ENCODE results near the gene GPR176.

Gene GPR176

GRCh38 chr15:39881790-39882189 is 38.3 kb downstream of the GPR176 start:
- no CpG with 5 or more reads among the region's 1 CpG for WGBS (ENCODE audit: insufficient coverage, insufficient read length)
- Histone ChIP-seq H3K27ac (ENCODE audit: low read length) (no peak overlapping the region), H3K27me3 (ENCODE audit: control insufficient read depth, insufficient read depth, low read length) (no peaks in the 10 kb centered on the region), H3K4me1 (ENCODE audit: control insufficient read depth, insufficient read depth, low read length) (peaks cover 8% of the 10 kb centered on the region; the same call in 1 of the 2 replicates), H3K4me3 (ENCODE audit: low read length) (no peak overlapping the region), H3K36me3 (ENCODE audit: control insufficient read depth, insufficient read depth, low read length) (peaks cover 4% of the 10 kb centered on the region; the same call in 1 of the 2 replicates), H3K9me3 (ENCODE audit: control insufficient read depth, insufficient read depth, low read length) (no peaks in the 10 kb centered on the region)
- no peak for DNase-seq (ENCODE audit: low read depth, low spot score)

GRCh38 chr15:39880718-39881387 is 39.2 kb downstream of the GPR176 start:
- no peak overlapping the region for H3K4me3 ChIP-seq (ENCODE audit: low read length)
- no peaks in the 10 kb centered on the region for H3K27me3 ChIP-seq (ENCODE audit: control insufficient read depth, insufficient read depth, low read length)
- H3K36me3 ChIP-seq (ENCODE audit: control insufficient read depth, insufficient read depth, low read length): peaks cover 4% of the 10 kb centered on the region; the same call in 1 of the 2 replicates
- no peak overlapping the region for H3K27ac ChIP-seq (ENCODE audit: low read length)
- peaks cover 6% of the 10 kb centered on the region; the same call in 1 of the 2 replicates for H3K4me1 ChIP-seq (ENCODE audit: control insufficient read depth, insufficient read depth, low read length)
- DNase-seq (ENCODE audit: low read depth, low spot score): no peak
- WGBS (ENCODE audit: insufficient coverage, insufficient read length): no CpG with 5 or more reads among the region's 3 CpGs
- no peaks in the 10 kb centered on the region for H3K9me3 ChIP-seq (ENCODE audit: control insufficient read depth, insufficient read depth, low read length)

GRCh38 chr15:39878406-39878785 is 41.7 kb downstream of the GPR176 start:
- DNase-seq (ENCODE audit: low read depth, low spot score): no peak

GRCh38 chr15:39874890-39875549 is 45.0 kb downstream of the GPR176 start:
- no CpG with 5 or more reads among the region's 9 CpGs for WGBS (ENCODE audit: insufficient coverage, insufficient read length)
- Histone ChIP-seq H3K9me3 (ENCODE audit: control insufficient read depth, insufficient read depth, low read length) (no peaks in the 10 kb centered on the region), H3K4me3 (ENCODE audit: low read length) (no peak overlapping the region), H3K36me3 (ENCODE audit: control insufficient read depth, insufficient read depth, low read length) (no peaks in the 10 kb centered on the region), H3K27ac (ENCODE audit: low read length) (no peak overlapping the region), H3K27me3 (ENCODE audit: control insufficient read depth, insufficient read depth, low read length) (no peaks in the 10 kb centered on the region), H3K4me1 (ENCODE audit: control insufficient read depth, insufficient read depth, low read length) (peaks cover 3% of the 10 kb centered on the region; the same call in 1 of the 2 replicates)
- no peak for DNase-seq (ENCODE audit: low read depth, low spot score)

More at GRCh38 chr15:39878406-39878785, 41.7 kb downstream of the GPR176 start:
- no CpG with 5 or more reads among the region's 1 CpG for WGBS (ENCODE audit: insufficient coverage, insufficient read length)
- Histone ChIP-seq H3K9me3 (ENCODE audit: control insufficient read depth, insufficient read depth, low read length) (no peaks in the 10 kb centered on the region), H3K27me3 (ENCODE audit: control insufficient read depth, insufficient read depth, low read length) (no peaks in the 10 kb centered on the region), H3K4me1 (ENCODE audit: control insufficient read depth, insufficient read depth, low read length) (no peaks in the 10 kb centered on the region), H3K4me3 (ENCODE audit: low read length) (no peak overlapping the region), H3K36me3 (ENCODE audit: control insufficient read depth, insufficient read depth, low read length) (peaks cover 4% of the 10 kb centered on the region; the same call in 1 of the 2 replicates), H3K27ac (ENCODE audit: low read length) (no peak overlapping the region)

- no peak overlapping the region for H3K4me3 ChIP-seq (ENCODE audit: low read length)
- WGBS (ENCODE audit: insufficient coverage, insufficient read length): no CpG with 5 or more reads among the region's 2 CpGs
- DNase-seq (ENCODE audit: low read depth, low spot score): no peak
Measured at GRCh38 chr15:39873978-39874377, 46.1 kb downstream of the GPR176 start.

GRCh38 chr15:39870537-39870936 is 49.5 kb downstream of the GPR176 start:
- no peaks in the 10 kb centered on the region for H3K9me3 ChIP-seq (ENCODE audit: control insufficient read depth, insufficient read depth, low read length)
- DNase-seq (ENCODE audit: low read depth, low spot score): no peak
- no peaks in the 10 kb centered on the region for H3K27me3 ChIP-seq (ENCODE audit: control insufficient read depth, insufficient read depth, low read length)
- no peak overlapping the region for H3K27ac ChIP-seq (ENCODE audit: low read length)
- H3K4me3 ChIP-seq (ENCODE audit: low read length): no peak overlapping the region
- H3K36me3 ChIP-seq (ENCODE audit: control insufficient read depth, insufficient read depth, low read length): no peaks in the 10 kb centered on the region
- no CpG with 5 or more reads among the region's 2 CpGs for WGBS (ENCODE audit: insufficient coverage, insufficient read length)
- peaks cover 3% of the 10 kb centered on the region; the same call in 1 of the 2 replicates for H3K4me1 ChIP-seq (ENCODE audit: control insufficient read depth, insufficient read depth, low read length)

More at GRCh38 chr15:39873978-39874377, 46.1 kb downstream of the GPR176 start:
- H3K4me1 ChIP-seq (ENCODE audit: control insufficient read depth, insufficient read depth, low read length): peaks cover 3% of the 10 kb centered on the region; the same call in 1 of the 2 replicates
- H3K27ac ChIP-seq (ENCODE audit: low read length): no peak overlapping the region
- no peaks in the 10 kb centered on the region for H3K27me3 ChIP-seq (ENCODE audit: control insufficient read depth, insufficient read depth, low read length)
- H3K9me3 ChIP-seq (ENCODE audit: control insufficient read depth, insufficient read depth, low read length): no peaks in the 10 kb centered on the region
- no peaks in the 10 kb centered on the region for H3K36me3 ChIP-seq (ENCODE audit: control insufficient read depth, insufficient read depth, low read length)

GRCh38 chr15:39869858-39870515 is 50.1 kb downstream of the GPR176 start:
- Histone ChIP-seq H3K4me1 (ENCODE audit: control insufficient read depth, insufficient read depth, low read length) (peaks cover 3% of the 10 kb centered on the region; the same call in 1 of the 2 replicates), H3K9me3 (ENCODE audit: control insufficient read depth, insufficient read depth, low read length) (no peaks in the 10 kb centered on the region), H3K27me3 (ENCODE audit: control insufficient read depth, insufficient read depth, low read length) (no peaks in the 10 kb centered on the region), H3K36me3 (ENCODE audit: control insufficient read depth, insufficient read depth, low read length) (no peaks in the 10 kb centered on the region), H3K4me3 (ENCODE audit: low read length) (no peak overlapping the region), H3K27ac (ENCODE audit: low read length) (no peak overlapping the region)
- DNase-seq (ENCODE audit: low read depth, low spot score): no peak
- no CpG with 5 or more reads among the region's 4 CpGs for WGBS (ENCODE audit: insufficient coverage, insufficient read length)

GRCh38 chr15:39869254-39869653 is 50.8 kb downstream of the GPR176 start:
- H3K4me1 ChIP-seq (ENCODE audit: control insufficient read depth, insufficient read depth, low read length): peaks cover 3% of the 10 kb centered on the region; the same call in 1 of the 2 replicates
- H3K36me3 ChIP-seq (ENCODE audit: control insufficient read depth, insufficient read depth, low read length): no peaks in the 10 kb centered on the region
- no CpG with 5 or more reads among the region's 4 CpGs for WGBS (ENCODE audit: insufficient coverage, insufficient read length)
- no peak for DNase-seq (ENCODE audit: low read depth, low spot score)
- no peak overlapping the region for H3K27ac ChIP-seq (ENCODE audit: low read length)
- H3K9me3 ChIP-seq (ENCODE audit: control insufficient read depth, insufficient read depth, low read length): no peaks in the 10 kb centered on the region
- no peaks in the 10 kb centered on the region for H3K27me3 ChIP-seq (ENCODE audit: control insufficient read depth, insufficient read depth, low read length)
- no peak overlapping the region for H3K4me3 ChIP-seq (ENCODE audit: low read length)

- no CpG with 5 or more reads among the region's 2 CpGs for WGBS (ENCODE audit: insufficient coverage, insufficient read length)
- H3K4me1 ChIP-seq (ENCODE audit: control insufficient read depth, insufficient read depth, low read length): peaks cover 3% of the 10 kb centered on the region; the same call in 1 of the 2 replicates
- H3K27ac ChIP-seq (ENCODE audit: low read length): no peak overlapping the region
Measured at GRCh38 chr15:39868396-39868795, 51.7 kb downstream of the GPR176 start.

GRCh38 chr15:39864116-39864515 is 56.0 kb downstream of the GPR176 start:
- WGBS (ENCODE audit: insufficient coverage, insufficient read length): no CpG with 5 or more reads among the region's 1 CpG
- Histone ChIP-seq H3K9me3 (ENCODE audit: control insufficient read depth, insufficient read depth, low read length) (no peaks in the 10 kb centered on the region), H3K27me3 (ENCODE audit: control insufficient read depth, insufficient read depth, low read length) (no peaks in the 10 kb centered on the region), H3K27ac (ENCODE audit: low read length) (no peak overlapping the region), H3K4me3 (ENCODE audit: low read length) (no peak overlapping the region), H3K4me1 (ENCODE audit: control insufficient read depth, insufficient read depth, low read length) (peaks cover 1% of the 10 kb centered on the region; the same call in 1 of the 2 replicates), H3K36me3 (ENCODE audit: control insufficient read depth, insufficient read depth, low read length) (no peaks in the 10 kb centered on the region)
- DNase-seq (ENCODE audit: low read depth, low spot score): no peak

More at GRCh38 chr15:39868396-39868795, 51.7 kb downstream of the GPR176 start:
- Histone ChIP-seq H3K4me3 (ENCODE audit: low read length) (no peak overlapping the region), H3K27me3 (ENCODE audit: control insufficient read depth, insufficient read depth, low read length) (no peaks in the 10 kb centered on the region), H3K36me3 (ENCODE audit: control insufficient read depth, insufficient read depth, low read length) (no peaks in the 10 kb centered on the region), H3K9me3 (ENCODE audit: control insufficient read depth, insufficient read depth, low read length) (no peaks in the 10 kb centered on the region)
- no peak for DNase-seq (ENCODE audit: low read depth, low spot score)
